BJ (cell line): ENCODE data around the gene PRDX5. TPM values are rescaled to one million over a fixed set of nuclear protein-coding genes. Genes with fewer than 3 reads are reported as not detected.
A peak's percentile ranks its signal among the peaks of the same experiment; 100 is the strongest.

Experiments
- CTCF ChIA-PET: fragments of 350-600 bp; formaldehyde crosslinking; extraction: SDS; loops from one replicate; lab custom pipeline; 2021; ENCODE audit warnings: antibody characterized with exemption, inconsistent platforms; lab: Yijun Ruan, JAX
- POLR2A ChIA-PET: fragments of 300-600 bp; sonication (Branson Sonifier 250); formaldehyde crosslinking; extraction: SDS; loops from one replicate; lab custom pipeline; 2021; ENCODE audit warnings: antibody characterized with exemption; lab: Charles Lee
- DNase-seq: peaks from one replicate; pipeline ENCODE4 v3.0.0-alpha.2; 2011; ENCODE audit warnings: low read depth
- H3K27me3 ChIP-seq: 2 replicates; pipeline ENCODE4 v1.6.0; 2011; ENCODE audit warnings: low read length; ENCODE audit not compliant: control insufficient read depth, insufficient read depth
- H3K36me3 ChIP-seq: 2 replicates; pipeline ENCODE4 v1.5.1; 2011; ENCODE audit warnings: low read length; ENCODE audit not compliant: control insufficient read depth, insufficient read depth
- H3K4me3 ChIP-seq: 2 replicates; pipeline ENCODE4 v1.5.1; 2011; ENCODE audit warnings: low read depth, mild to moderate bottlenecking, control low read depth, low read length
- CTCF ChIP-seq: IDR thresholded peaks from 2 replicates; pipeline ENCODE4 v1.5.1; 2011; ENCODE audit warnings: low read depth, mild to moderate bottlenecking, control low read depth, inconsistent platforms, low read length, moderate library complexity; ENCODE audit not compliant: insufficient read depth
- polyA plus RNA-seq: library from polyadenylated mRNA; depleted of rRNA; stranded (reverse); fragments of >200 nt; gene quantifications from 2 replicates; pipeline ENCODE4 v1.2.3, GENCODE V29; 2011

The PRDX5 gene
- polyA plus RNA-seq, 1 experiment: 398 TPM

GRCh38 chr11:64357446-64357845 is 39.5 kb downstream of the PRDX5 start:
- CTCF ChIA-PET: interaction anchor here (0.6 to 6.8 kb wide), 5 partner anchors 13 to 107 kb away, joined by 3 to 71 read pairs (median 3); partner anchors contain the start of genes ESRRA, PRDX5 and TRMT112
- no peak for TF ChIP-seq CTCF
- POLR2A ChIA-PET: interaction anchor here (0.6 kb wide), 1 partner anchor 572 kb away, joined by 6 read pairs; no protein-coding TSS in a partner anchor
- DNase-seq: no peak
- peaks cover 14% of the 10 kb centered on the region for H3K36me3 ChIP-seq
- no peak overlapping the region for H3K4me3 ChIP-seq
- H3K27me3 ChIP-seq: no peaks in the 10 kb centered on the region

- ChIA-PET POLR2A (interaction anchor here (0.6 kb wide), 1 partner anchor 573 kb away, joined by 6 read pairs; no protein-coding TSS in a partner anchor), CTCF (interaction anchor here (0.9 to 6.8 kb wide), 4 partner anchors 14 to 154 kb away, joined by 4 to 71 read pairs (median 4); partner anchors contain the start of genes PRDX5 and TRMT112)
- no peak for TF ChIP-seq CTCF
- Histone ChIP-seq H3K36me3 (peaks cover 14% of the 10 kb centered on the region), H3K4me3 (no peak overlapping the region), H3K27me3 (no peaks in the 10 kb centered on the region)
- no peak for DNase-seq
Measured at GRCh38 chr11:64357904-64358535, 40.1 kb downstream of the PRDX5 start.

- peaks cover 16% of the 10 kb centered on the region for H3K36me3 ChIP-seq
- DNase-seq: no peak
- H3K4me3 ChIP-seq: peak overlapping the region; percentile 40
- H3K27me3 ChIP-seq: no peaks in the 10 kb centered on the region
- ChIA-PET POLR2A (no interaction called here), CTCF (interaction anchor here (1.0 to 6.8 kb wide), 3 partner anchors 14 to 154 kb away, joined by 4 to 71 read pairs (median 5); no protein-coding TSS in a partner anchor)
- TF ChIP-seq CTCF: no peak
Measured at GRCh38 chr11:64358536-64358906, 40.6 kb downstream of the PRDX5 start.

- ChIA-PET POLR2A (no interaction called here), CTCF (interaction anchor here (1.0 to 6.8 kb wide), 4 partner anchors 15 to 155 kb away, joined by 4 to 71 read pairs (median 4); no protein-coding TSS in a partner anchor)
- Histone ChIP-seq H3K36me3 (peaks cover 16% of the 10 kb centered on the region), H3K4me3 (peak within 1 kb of the TSS; percentile 89), H3K27me3 (no peaks in the 10 kb centered on the region)
- no peak for DNase-seq
- TF ChIP-seq CTCF: no peak
Measured at GRCh38 chr11:64358907-64359711, 41.2 kb downstream of the PRDX5 start, which contains the start of gene RPS6KA4. Gene RPS6KA4, plus strand, starts transcription at chr11:64359162. Its CDS starts 74 bp downstream, at chr11:64359236.
